HCT116 (cell line): Measurements from ENCODE around the gene VPS26B. TPM values are rescaled to one million over a fixed set of nuclear protein-coding genes. Genes with fewer than 3 reads are reported as not detected.

Experiments
- ATAC-seq: fragments of 200-7000 bp; cut with Tn5 transposase; 2 replicates; pipeline ENCODE4 v1.9.1; 2020; ENCODE audit warnings: mild to moderate bottlenecking, moderate library complexity
- BruUV-seq: library from RNA; stranded (reverse); fragments of 400-500 nt; replicated peaks from 2 replicates; lab custom pipeline; 2021; lab: Mats Ljungman, UMichigan
- CTCF ChIA-PET: fragments of 300-600 bp; sonication (Branson Sonifier 250); formaldehyde crosslinking; loops from one replicate; lab custom pipeline; 2021; ENCODE audit warnings: antibody characterized with exemption; lab: Charles Lee
- POLR2A ChIA-PET: fragments of 300-600, 350-600 bp; sonication (Branson Sonifier 250); formaldehyde crosslinking; loops from one replicate; lab custom pipeline; 2021; ENCODE audit warnings: antibody characterized with exemption; lab: Charles Lee
- RAD21 ChIA-PET, 2 experiments: fragments of 300-600 bp; sonication (Branson Sonifier 250); formaldehyde crosslinking; loops; one replicate each; lab custom pipeline; 2023; ENCODE audit warnings: low total read pairs in 2 of 2; ENCODE audit not compliant: uncharacterized antibody in 2 of 2, unreplicated experiment in 2 of 2, low non-redundant PET in 1 of 2; lab: Charles Lee
- DNase-seq: peaks from one replicate; pipeline ENCODE4 v3.0.0-alpha.2; 2010; ENCODE audit warnings: low read depth, low spot score
- H2AFZ ChIP-seq: fragments of 200-600 bp; shearing (Covaris generic), sonication (generic); 2 replicates; pipeline ENCODE4 v1.6.1; 2017; ENCODE audit warnings: low read depth, mixed run types, mixed read lengths, antibody characterized with exemption, low read length; ENCODE audit not compliant: poor library complexity, severe bottlenecking
- H3K27ac ChIP-seq: 2 replicates; pipeline ENCODE4 v1.5.1; 2012; ENCODE audit warnings: low read depth, low read length
- H3K27me3 ChIP-seq: fragments of 200-600 bp; sonication (generic); 2 replicates; pipeline ENCODE4 v1.6.1; 2016; ENCODE audit warnings: mixed run types, low read length, mixed read lengths; ENCODE audit not compliant: insufficient read depth
- H3K36me3 ChIP-seq, 2 experiments: fragments of 200-500 bp in 1 of 2; fragments of 200-600 bp in 1 of 2; sonication (Bioruptor generic) in 1 of 2; sonication (generic) in 1 of 2; 2 replicates each; pipeline versions ENCODE4 v1.5.1 to v1.6.1; 2014 to 2016; ENCODE audit warnings: low read length in 2 of 2, inconsistent platforms in 1 of 2, mixed read lengths in 1 of 2, mixed run types in 1 of 2; ENCODE audit not compliant: insufficient read depth in 2 of 2, control insufficient read depth in 1 of 2
- H3K4me1 ChIP-seq, 2 experiments: fragments of 200-600 bp in 1 of 2; sonication (generic) in 1 of 2; 2 replicates each; pipeline versions ENCODE4 v1.5.1 to v1.6.1; 2012 to 2017; ENCODE audit warnings: low read length in 2 of 2, inconsistent platforms in 1 of 2, mild to moderate bottlenecking in 1 of 2, mixed read lengths in 1 of 2, mixed run types in 1 of 2, moderate library complexity in 1 of 2; ENCODE audit not compliant: insufficient read depth in 2 of 2, control insufficient read depth in 1 of 2
- H3K4me2 ChIP-seq: fragments of 200-600 bp; sonication (generic); 2 replicates; pipeline ENCODE4 v1.6.1; 2017; ENCODE audit warnings: mixed run types, low read length, mixed read lengths
- H3K4me3 ChIP-seq, 2 experiments: fragments of 200-600 bp in 1 of 2; sonication (generic) in 1 of 2; replicated peaks in 1 of 2; 2 replicates each; pipeline ENCODE4 v1.5.1; 2011 to 2016; ENCODE audit warnings: low read length in 2 of 2, control low read depth in 1 of 2, low read depth in 1 of 2, mild to moderate bottlenecking in 1 of 2, mixed read lengths in 1 of 2, mixed run types in 1 of 2
- H3K79me2 ChIP-seq: fragments of 200-600 bp; sonication (generic); 2 replicates; pipeline ENCODE4 v1.6.1; 2017; ENCODE audit warnings: mild to moderate bottlenecking, mixed run types, low read length, moderate library complexity, mixed read lengths; ENCODE audit not compliant: insufficient read depth
- H3K9ac ChIP-seq: fragments of 200-600 bp; sonication (generic); 2 replicates; pipeline ENCODE4 v1.6.1; 2016; ENCODE audit warnings: low read length, mixed read lengths
- H3K9me2 ChIP-seq: fragments of 200-600 bp; sonication (generic), shearing (Covaris generic); 2 replicates; pipeline ENCODE4 v1.6.1; 2017; ENCODE audit warnings: mixed run types, mild to moderate bottlenecking, moderate library complexity; ENCODE audit not compliant: insufficient read depth
- H3K9me3 ChIP-seq, 2 experiments: fragments of 200-500 bp in 1 of 2; fragments of 200-600 bp in 1 of 2; sonication (Bioruptor generic) in 1 of 2; sonication (generic) in 1 of 2; 2 replicates each; pipeline ENCODE4 v1.6.1; 2014 to 2017; ENCODE audit warnings: low read length in 2 of 2, mixed read lengths in 2 of 2, inconsistent platforms in 1 of 2, low read depth in 1 of 2, mild to moderate bottlenecking in 1 of 2, mixed run types in 1 of 2, moderate library complexity in 1 of 2; ENCODE audit not compliant: control insufficient read depth in 1 of 2, insufficient read depth in 1 of 2
- H4K20me1 ChIP-seq: fragments of 200-600 bp; sonication (generic), shearing (Covaris generic); 2 replicates; pipeline ENCODE4 v1.6.1; 2017; ENCODE audit warnings: mixed run types, mild to moderate bottlenecking, moderate library complexity; ENCODE audit not compliant: insufficient read depth
- CBX3 ChIP-seq: IDR thresholded peaks from 2 replicates; pipeline ENCODE4 v1.6.1; 2012; ENCODE audit warnings: low read depth
- CEBPB ChIP-seq: IDR thresholded peaks from 2 replicates; pipeline ENCODE4 v1.6.1; 2012; ENCODE audit warnings: low read depth
- EZH2 ChIP-seq: fragments of 200-600 bp; sonication (generic); IDR thresholded peaks from 2 replicates; pipeline ENCODE4 v1.6.1; 2017; ENCODE audit warnings: antibody characterized with exemption, mixed run types
- FOSL1 ChIP-seq: IDR thresholded peaks from 2 replicates; pipeline ENCODE4 v1.6.1; 2012; ENCODE audit warnings: low read depth
- JUND ChIP-seq: IDR thresholded peaks from 2 replicates; pipeline ENCODE4 v1.6.1; 2012
- RAD21 ChIP-seq: IDR thresholded peaks from 2 replicates; pipeline ENCODE4 v1.6.1; 2012; ENCODE audit warnings: low read depth, mild to moderate bottlenecking
- TCF7L2 ChIP-seq: IDR thresholded peaks from 2 replicates; pipeline ENCODE4 v1.7.0; 2011; ENCODE audit warnings: borderline replicate concordance, inconsistent platforms; ENCODE audit not compliant: insufficient read depth, insufficient read length; ENCODE audit errors: extremely low read depth
- intact Hi-C: fragments of 100-400 bp; cut with micrococcal nuclease; formaldehyde crosslinking; loops from 2 replicates; pipeline ENCODE4 v1.10.0; 2022
- total RNA-seq: library from RNA; stranded (reverse); gene quantifications from one replicate; pipeline ENCODE4 v1.2.1, GENCODE V29; 2021; ENCODE audit not compliant: unreplicated experiment
- TF ChIP-seq, protein P1 (sequence below), 3 experiments: fragments of 200-600 bp in 1 of 3; sonication (generic) in 1 of 3; IDR thresholded peaks in 2 of 3; conservative IDR thresholded peaks in 1 of 3; 2 replicates each; pipeline ENCODE4 v1.5.1; 2012 to 2017; ENCODE audit warnings: low read depth in 2 of 3, low read length in 2 of 3, antibody characterized with exemption in 1 of 3, borderline replicate concordance in 1 of 3, control low read depth in 1 of 3, mild to moderate bottlenecking in 1 of 3, mixed read lengths in 1 of 3, mixed run types in 1 of 3, moderate library complexity in 1 of 3; ENCODE audit not compliant: insufficient read depth in 1 of 3
- TF ChIP-seq, protein P2 (sequence below): IDR thresholded peaks from 2 replicates; pipeline ENCODE4 v1.6.1; 2012; ENCODE audit warnings: low read depth
- TF ChIP-seq, protein P3 (sequence below): IDR thresholded peaks from 2 replicates; pipeline ENCODE4 v1.6.1; 2012

The VPS26B gene
- total RNA-seq, 1 experiment from 2014 or later = 26.6 TPM

DNA sequence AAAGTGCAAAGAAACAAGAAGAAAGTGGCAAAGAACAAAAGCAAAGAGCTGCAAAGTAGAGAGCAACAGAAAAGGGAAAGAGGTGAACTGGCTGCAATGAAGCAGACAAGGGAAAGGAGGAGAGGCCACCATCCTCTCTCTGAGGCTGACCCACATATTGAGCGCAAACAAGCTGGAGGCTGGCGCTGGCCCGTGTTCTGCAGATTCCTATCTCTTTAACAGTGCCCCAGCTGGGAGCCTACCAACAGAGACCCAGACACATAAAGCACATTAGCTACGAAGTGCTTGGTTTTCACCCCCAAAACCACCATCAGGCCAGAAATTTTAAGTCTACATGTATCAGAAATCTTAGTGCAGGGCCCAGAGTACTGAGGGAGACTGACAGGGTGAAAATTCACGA lies 18.3 kb upstream of the VPS26B start (continued):
- TF ChIP-seq, protein P1, sequence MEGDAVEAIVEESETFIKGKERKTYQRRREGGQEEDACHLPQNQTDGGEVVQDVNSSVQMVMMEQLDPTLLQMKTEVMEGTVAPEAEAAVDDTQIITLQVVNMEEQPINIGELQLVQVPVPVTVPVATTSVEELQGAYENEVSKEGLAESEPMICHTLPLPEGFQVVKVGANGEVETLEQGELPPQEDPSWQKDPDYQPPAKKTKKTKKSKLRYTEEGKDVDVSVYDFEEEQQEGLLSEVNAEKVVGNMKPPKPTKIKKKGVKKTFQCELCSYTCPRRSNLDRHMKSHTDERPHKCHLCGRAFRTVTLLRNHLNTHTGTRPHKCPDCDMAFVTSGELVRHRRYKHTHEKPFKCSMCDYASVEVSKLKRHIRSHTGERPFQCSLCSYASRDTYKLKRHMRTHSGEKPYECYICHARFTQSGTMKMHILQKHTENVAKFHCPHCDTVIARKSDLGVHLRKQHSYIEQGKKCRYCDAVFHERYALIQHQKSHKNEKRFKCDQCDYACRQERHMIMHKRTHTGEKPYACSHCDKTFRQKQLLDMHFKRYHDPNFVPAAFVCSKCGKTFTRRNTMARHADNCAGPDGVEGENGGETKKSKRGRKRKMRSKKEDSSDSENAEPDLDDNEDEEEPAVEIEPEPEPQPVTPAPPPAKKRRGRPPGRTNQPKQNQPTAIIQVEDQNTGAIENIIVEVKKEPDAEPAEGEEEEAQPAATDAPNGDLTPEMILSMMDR (IDR thresholded peaks at IDR 0.05 in 2 of 3, conservative IDR thresholded peaks at IDR 0.05 in 1 of 3; ENCODE audit: borderline replicate concordance in 1 of 3, insufficient read depth in 1 of 3, low read depth in 2 of 3, low read length in 2 of 3) = no peak
- TF ChIP-seq, protein P2, sequence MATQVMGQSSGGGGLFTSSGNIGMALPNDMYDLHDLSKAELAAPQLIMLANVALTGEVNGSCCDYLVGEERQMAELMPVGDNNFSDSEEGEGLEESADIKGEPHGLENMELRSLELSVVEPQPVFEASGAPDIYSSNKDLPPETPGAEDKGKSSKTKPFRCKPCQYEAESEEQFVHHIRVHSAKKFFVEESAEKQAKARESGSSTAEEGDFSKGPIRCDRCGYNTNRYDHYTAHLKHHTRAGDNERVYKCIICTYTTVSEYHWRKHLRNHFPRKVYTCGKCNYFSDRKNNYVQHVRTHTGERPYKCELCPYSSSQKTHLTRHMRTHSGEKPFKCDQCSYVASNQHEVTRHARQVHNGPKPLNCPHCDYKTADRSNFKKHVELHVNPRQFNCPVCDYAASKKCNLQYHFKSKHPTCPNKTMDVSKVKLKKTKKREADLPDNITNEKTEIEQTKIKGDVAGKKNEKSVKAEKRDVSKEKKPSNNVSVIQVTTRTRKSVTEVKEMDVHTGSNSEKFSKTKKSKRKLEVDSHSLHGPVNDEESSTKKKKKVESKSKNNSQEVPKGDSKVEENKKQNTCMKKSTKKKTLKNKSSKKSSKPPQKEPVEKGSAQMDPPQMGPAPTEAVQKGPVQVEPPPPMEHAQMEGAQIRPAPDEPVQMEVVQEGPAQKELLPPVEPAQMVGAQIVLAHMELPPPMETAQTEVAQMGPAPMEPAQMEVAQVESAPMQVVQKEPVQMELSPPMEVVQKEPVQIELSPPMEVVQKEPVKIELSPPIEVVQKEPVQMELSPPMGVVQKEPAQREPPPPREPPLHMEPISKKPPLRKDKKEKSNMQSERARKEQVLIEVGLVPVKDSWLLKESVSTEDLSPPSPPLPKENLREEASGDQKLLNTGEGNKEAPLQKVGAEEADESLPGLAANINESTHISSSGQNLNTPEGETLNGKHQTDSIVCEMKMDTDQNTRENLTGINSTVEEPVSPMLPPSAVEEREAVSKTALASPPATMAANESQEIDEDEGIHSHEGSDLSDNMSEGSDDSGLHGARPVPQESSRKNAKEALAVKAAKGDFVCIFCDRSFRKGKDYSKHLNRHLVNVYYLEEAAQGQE = no peak
- no peak for TF ChIP-seq CBX3

DNA sequence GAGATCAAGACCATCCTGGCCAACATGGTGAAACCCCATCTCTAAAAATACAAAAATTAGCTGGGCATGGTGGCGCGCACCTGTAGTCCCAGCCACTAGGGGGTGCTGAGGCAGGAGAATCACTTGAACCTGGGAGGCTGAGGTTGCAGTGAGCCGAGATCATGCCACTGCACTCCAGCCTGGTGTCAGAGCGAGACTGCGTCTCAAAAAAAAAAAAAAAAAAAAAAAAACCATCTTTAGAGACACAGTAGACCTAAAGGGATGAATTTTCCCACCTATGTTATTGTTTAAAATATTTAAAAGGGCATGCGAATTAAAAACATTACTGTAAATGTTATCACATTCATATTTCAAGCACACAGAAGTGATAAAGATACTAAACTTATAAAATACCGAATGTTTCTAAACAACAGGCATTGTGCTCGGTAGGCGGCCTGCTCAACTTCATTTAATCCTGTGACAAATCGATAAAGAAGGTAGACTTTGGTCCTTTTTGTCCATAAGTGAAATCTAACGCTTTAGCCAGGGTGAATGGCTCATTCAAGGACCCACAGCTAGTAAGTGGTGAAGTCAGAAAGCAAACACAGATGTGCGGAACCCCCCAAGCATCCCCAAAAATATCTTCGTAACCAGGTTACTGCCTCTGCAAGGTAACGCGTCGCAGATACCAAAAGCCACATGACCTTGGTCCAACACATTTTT lies 16.8 kb upstream of the VPS26B start:
- Histone ChIP-seq H3K36me3 (peaks cover 36 to 52% of the 10 kb centered on the region in 2 experiments), H3K79me2 (peaks cover 55% of the 10 kb centered on the region), H3K4me2 (no peak overlapping the region), H3K9ac (no peak overlapping the region), H3K27ac (no peak overlapping the region), H2AFZ (no peak overlapping the region), H3K4me1 (no peaks in the 10 kb centered on the region), H3K9me3 (no peaks in the 10 kb centered on the region), H3K9me2 (no peaks in the 10 kb centered on the region), H4K20me1 (peaks cover 6% of the 10 kb centered on the region; the same call in 1 of the 2 replicates), H3K4me3 (no peak overlapping the region), H3K27me3 (no peaks in the 10 kb centered on the region)
- ATAC-seq (peak; percentile 67; the same call in 1 of the 2 replicates), DNase-seq (no peak)
- ChIA-PET CTCF (interaction anchor here (0.9 to 1.3 kb wide), 6 partner anchors 9 to 280 kb away, joined by 3 to 5 read pairs (median 3); partner anchors contain the start of genes NCAPD3 and VPS26B), RAD21 (interaction anchor here in 1 of 2 experiments (0.7 kb wide), 1 partner anchor 347 kb away, joined by 6 read pairs; no protein-coding TSS in a partner anchor), POLR2A (no interaction called here)
- no TSS peak for BruUV-seq
- intact Hi-C loops = no loop called here
- TF ChIP-seq CEBPB (no peak), RAD21 (peak; percentile 41), JUND (no peak), EZH2 (no peak), FOSL1 (no peak), TCF7L2 (no peak)
- TF ChIP-seq, protein P1 (IDR thresholded peaks at IDR 0.05 in 2 of 3, conservative IDR thresholded peaks at IDR 0.05 in 1 of 3; ENCODE audit: borderline replicate concordance in 1 of 3, insufficient read depth in 1 of 3, low read depth in 2 of 3, low read length in 2 of 3) = peak; percentile 24 to 62 (median 59); a peak in 5 of 6 replicates
- TF ChIP-seq, protein P3, sequence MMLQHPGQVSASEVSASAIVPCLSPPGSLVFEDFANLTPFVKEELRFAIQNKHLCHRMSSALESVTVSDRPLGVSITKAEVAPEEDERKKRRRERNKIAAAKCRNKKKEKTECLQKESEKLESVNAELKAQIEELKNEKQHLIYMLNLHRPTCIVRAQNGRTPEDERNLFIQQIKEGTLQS = no peak
